ENCODE results near the gene MYO15B. TPM values are rescaled to one million over a fixed set of nuclear protein-coding genes. Genes with fewer than 3 reads are reported as not detected.

MYO15B gene
- total RNA-seq, 1 experiment from 2014 or later: 30.3 TPM

- Histone ChIP-seq H3K9me3 (ENCODE audit: control insufficient read depth in 1 of 2, insufficient read depth in 1 of 2, low read depth in 1 of 2, low read length in 2 of 2) (no peaks in the 10 kb centered on the region), H2AFZ (ENCODE audit: low read depth, low read length, poor library complexity, severe bottlenecking) (no peak overlapping the region), H3K9ac (ENCODE audit: low read length) (no peak overlapping the region), H3K79me2 (ENCODE audit: insufficient read depth, low read length) (no peaks in the 10 kb centered on the region), H3K27ac (ENCODE audit: low read depth, low read length) (no peak overlapping the region), H3K4me1 (ENCODE audit: control insufficient read depth in 1 of 2, insufficient read depth in 2 of 2, low read length in 2 of 2) (peaks cover 0 to 5% of the 10 kb centered on the region in 2 experiments; a peak in 1 of 4 replicates), H3K9me2 (ENCODE audit: insufficient read depth) (no peaks in the 10 kb centered on the region), H3K4me3 (replicated peaks in 1 of 2; ENCODE audit: low read depth in 1 of 2, low read length in 2 of 2) (no peak overlapping the region), H4K20me1 (ENCODE audit: insufficient read depth) (no peaks in the 10 kb centered on the region), H3K27me3 (ENCODE audit: insufficient read depth, low read length) (no peaks in the 10 kb centered on the region), H3K4me2 (ENCODE audit: low read length) (no peak overlapping the region), H3K36me3 (ENCODE audit: control insufficient read depth in 1 of 2, insufficient read depth in 2 of 2, low read length in 2 of 2) (no peaks in the 10 kb centered on the region)
- no peak for DNase-seq (ENCODE audit: low read depth, low spot score)
- TF ChIP-seq POLR2AphosphoS5 (IDR thresholded peaks at IDR 0.05; ENCODE audit: low read depth, low read length): peak; percentile 8; the same call in 1 of the 2 replicates
- no peak for TF ChIP-seq EGR1 (IDR thresholded peaks at IDR 0.05; ENCODE audit: low read depth)
- ChIA-PET CTCF (interaction anchor here (1.0 to 6.9 kb wide), 4 partner anchors 9 to 126 kb away, joined by 3 to 63 read pairs (median 8); partner anchors contain the start of gene SMIM5), POLR2A (no interaction called here), RAD21 (ENCODE audit: low non-redundant PET in 1 of 2, low total read pairs in 2 of 2, uncharacterized antibody in 2 of 2, unreplicated experiment in 2 of 2) (no interaction called here)
- TSS peak; percentile 3 for BruUV-seq (replicated peaks)
- ATAC-seq: no peak
- intact Hi-C loops (cut with micrococcal nuclease): no loop called here
Measured at GRCh38 chr17:75624021-75624420, 36.4 kb downstream of the MYO15B start.

GRCh38 chr17:75624714-75625345 is 37.2 kb downstream of the MYO15B start:
- intact Hi-C loops (cut with micrococcal nuclease): no loop called here
- H3K27me3 ChIP-seq (ENCODE audit: insufficient read depth, low read length): no peaks in the 10 kb centered on the region
- no TSS peak for BruUV-seq (replicated peaks)
- TF ChIP-seq ELF1 (IDR thresholded peaks at IDR 0.05; ENCODE audit: borderline replicate concordance, low read depth): no peak
- no peak for TF ChIP-seq CEBPB (IDR thresholded peaks at IDR 0.05; ENCODE audit: low read depth)
- TF ChIP-seq POLR2A (IDR thresholded peaks at IDR 0.05; ENCODE audit: borderline replicate concordance, extremely low read depth, insufficient read depth, insufficient read length): no peak
- TF ChIP-seq SRF (IDR thresholded peaks at IDR 0.05; ENCODE audit: low read depth): no peak
- TF ChIP-seq REST (IDR thresholded peaks at IDR 0.05; ENCODE audit: low read depth): no peak
- TF ChIP-seq JUND (IDR thresholded peaks at IDR 0.05): no peak
- TF ChIP-seq ATF3 (IDR thresholded peaks at IDR 0.05): no peak
- TF ChIP-seq YY1 (IDR thresholded peaks at IDR 0.05; ENCODE audit: extremely low read depth, insufficient replicate concordance, low read depth, low read length): no peak
- TF ChIP-seq ZNF274 (IDR thresholded peaks at IDR 0.05; ENCODE audit: low read depth, low read length): no peak
- TF ChIP-seq SP1 (IDR thresholded peaks at IDR 0.05; ENCODE audit: low read depth): no peak
- TF ChIP-seq EZH2phosphoT487 (IDR thresholded peaks at IDR 0.05; ENCODE audit: borderline replicate concordance): no peak
- TF ChIP-seq POLR2AphosphoS5 (IDR thresholded peaks at IDR 0.05; ENCODE audit: low read depth, low read length): no peak
- no peak for TF ChIP-seq FOSL1 (IDR thresholded peaks at IDR 0.05; ENCODE audit: low read depth)
- no peak for TF ChIP-seq CBX3 (IDR thresholded peaks at IDR 0.05; ENCODE audit: low read depth)

More at GRCh38 chr17:75624714-75625345, 37.2 kb downstream of the MYO15B start:
- ATAC-seq (no peak), DNase-seq (ENCODE audit: low read depth, low spot score) (no peak)
- Histone ChIP-seq H3K36me3 (ENCODE audit: control insufficient read depth in 1 of 2, insufficient read depth in 2 of 2, low read length in 2 of 2) (no peaks in the 10 kb centered on the region), H3K4me3 (replicated peaks in 1 of 2; ENCODE audit: low read depth in 1 of 2, low read length in 2 of 2) (no peak overlapping the region), H3K79me2 (ENCODE audit: insufficient read depth, low read length) (no peaks in the 10 kb centered on the region), H3K4me2 (ENCODE audit: low read length) (no peak overlapping the region), H3K4me1 (ENCODE audit: control insufficient read depth in 1 of 2, insufficient read depth in 2 of 2, low read length in 2 of 2) (peaks cover 0 to 3% of the 10 kb centered on the region in 2 experiments; a peak in 1 of 4 replicates), H3K27ac (ENCODE audit: low read depth, low read length) (no peak overlapping the region; the same call in 1 of the 2 replicates), H3K9me3 (ENCODE audit: control insufficient read depth in 1 of 2, insufficient read depth in 1 of 2, low read depth in 1 of 2, low read length in 2 of 2) (no peaks in the 10 kb centered on the region), H4K20me1 (ENCODE audit: insufficient read depth) (no peaks in the 10 kb centered on the region), H3K9me2 (ENCODE audit: insufficient read depth) (no peaks in the 10 kb centered on the region), H3K9ac (ENCODE audit: low read length) (no peak overlapping the region), H2AFZ (ENCODE audit: low read depth, low read length, poor library complexity, severe bottlenecking) (no peak overlapping the region)
- CTCF ChIA-PET: interaction anchor here (0.8 to 6.9 kb wide), 6 partner anchors 8 to 138 kb away, joined by 3 to 63 read pairs (median 4); partner anchors contain the start of gene SMIM5
- POLR2A ChIA-PET: interaction anchor here (0.8 kb wide), 1 partner anchor 155 kb away, joined by 3 read pairs; a partner anchor contains a TSS
- RAD21 ChIA-PET (ENCODE audit: low non-redundant PET in 1 of 2, low total read pairs in 2 of 2, uncharacterized antibody in 2 of 2, unreplicated experiment in 2 of 2): no interaction called here

Data from HCT116 (cell line).